ENCODE results near the gene ZNF41.
"Not testable (repeated sequence)": the region's sequence is repeated elsewhere in the genome, so short reads cannot be mapped to it uniquely, and the experiment has no call there.

ZNF41 gene

GRCh38 chrX:47482512-47483305, at the start of gene ZNF41:
ZNF41 (minus strand) TSS chrX:47483222; CDS start chrX:47467481, 15,741 bp downstream.
- peak; percentile 80 for DNase-seq (ENCODE audit: low spot score)

DNA sequence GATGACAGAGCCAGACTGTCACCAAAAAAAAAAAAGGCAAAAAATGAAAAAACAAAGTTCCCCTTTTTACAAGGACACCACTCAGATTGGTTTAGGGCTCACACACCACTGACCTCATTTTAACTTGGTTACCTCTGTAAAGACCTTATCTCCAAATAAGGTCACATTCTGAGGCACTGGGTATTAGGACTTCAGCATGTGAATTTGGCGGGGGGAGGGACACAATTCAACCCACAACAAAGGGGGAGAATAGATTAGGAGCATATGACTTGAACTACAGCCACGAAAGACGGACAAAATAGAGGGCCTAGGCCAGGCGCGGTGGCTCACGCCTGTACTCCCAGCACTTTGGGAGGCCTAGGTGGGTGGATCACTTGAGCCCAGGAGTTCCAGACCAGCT, 47.0 kb upstream of the ZNF41 start:
- no peak for DNase-seq (ENCODE audit: low spot score)

DNA sequence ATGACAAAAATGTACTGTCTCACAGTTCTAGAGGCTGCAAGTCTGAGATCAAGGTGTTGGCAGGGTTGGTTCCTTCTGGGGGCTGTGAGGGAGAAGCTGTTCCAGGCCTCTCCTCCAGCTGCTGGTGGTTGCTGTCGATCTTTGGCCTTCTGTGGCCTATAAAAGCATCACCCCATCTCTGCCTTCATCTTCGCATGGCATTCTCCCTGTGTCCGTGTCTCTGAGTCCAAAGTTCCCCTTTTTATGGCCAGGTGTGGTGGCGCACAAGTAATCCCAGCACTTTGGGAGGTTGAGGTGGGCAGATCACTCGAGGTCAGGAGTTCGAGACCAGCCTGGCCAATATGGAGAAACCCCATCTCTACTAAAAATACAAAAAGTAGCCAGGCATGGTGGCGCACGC, 46.5 kb upstream of the ZNF41 start:
- DNase-seq (ENCODE audit: low spot score) = no peak

- no peak for DNase-seq (ENCODE audit: low spot score)
Measured at GRCh38 chrX:47523713-47524166, 40.7 kb upstream of the ZNF41 start.

GRCh38 chrX:47523297-47523696, 40.3 kb upstream of the ZNF41 start:
- DNase-seq (ENCODE audit: low spot score) = peak; percentile 75

DNA sequence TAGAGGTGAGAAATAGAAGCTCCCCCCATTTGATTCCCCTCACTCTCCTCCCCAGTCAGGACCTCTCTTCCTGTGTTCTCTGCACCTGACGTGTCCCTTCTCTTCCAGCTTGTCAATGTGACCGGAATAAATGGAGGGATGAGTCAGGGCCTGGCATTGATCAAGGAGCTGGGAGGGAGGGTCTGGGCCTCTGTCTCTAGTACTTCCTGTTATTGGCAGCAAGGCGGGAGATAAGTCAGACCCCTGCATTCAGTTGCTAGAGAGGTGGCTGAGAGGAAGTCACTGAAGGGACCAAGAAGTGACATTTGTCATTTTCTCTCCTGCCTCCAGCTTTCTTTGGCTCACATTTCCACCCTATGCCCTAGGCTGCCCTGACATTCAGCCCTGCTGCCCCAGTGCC, 35.1 kb upstream of the ZNF41 start:
- no peak for DNase-seq (ENCODE audit: low spot score)

GRCh38 chrX:47515941-47516665, 33.1 kb upstream of the ZNF41 start:
- no peak for DNase-seq (ENCODE audit: low spot score)

DNA sequence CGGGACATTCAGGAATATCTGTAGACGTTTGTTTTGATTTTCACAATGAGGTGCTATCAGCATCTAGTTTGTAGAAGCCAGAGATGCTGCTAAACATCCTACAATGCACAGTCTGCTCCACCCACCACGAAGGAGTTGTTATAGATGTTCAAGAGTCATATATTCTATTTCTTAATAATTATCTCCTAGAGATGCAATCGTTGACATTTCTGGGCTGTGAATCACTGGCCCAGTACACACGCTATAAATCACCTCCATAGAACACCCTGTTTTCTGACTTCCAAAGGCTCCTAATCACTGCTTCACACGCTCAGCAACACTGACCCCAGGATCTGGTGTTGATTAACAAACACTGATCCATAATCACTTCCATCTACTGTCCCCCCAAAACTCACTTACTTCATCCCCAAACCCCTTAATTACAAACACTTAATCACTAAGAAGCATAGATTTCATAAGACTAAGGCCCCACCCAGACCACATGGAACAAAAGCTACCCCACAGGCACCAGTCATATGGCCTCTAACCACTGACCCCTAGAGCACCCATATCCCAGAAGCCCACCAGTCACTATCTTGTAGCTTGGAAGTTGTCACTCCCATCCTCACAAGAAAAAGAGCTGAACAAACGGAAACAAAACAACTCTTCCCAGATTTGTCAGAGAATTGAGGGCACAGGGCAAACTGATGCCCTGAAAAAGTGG, 31.7 kb upstream of the ZNF41 start:
- DNase-seq (ENCODE audit: low spot score) = no peak

DNA sequence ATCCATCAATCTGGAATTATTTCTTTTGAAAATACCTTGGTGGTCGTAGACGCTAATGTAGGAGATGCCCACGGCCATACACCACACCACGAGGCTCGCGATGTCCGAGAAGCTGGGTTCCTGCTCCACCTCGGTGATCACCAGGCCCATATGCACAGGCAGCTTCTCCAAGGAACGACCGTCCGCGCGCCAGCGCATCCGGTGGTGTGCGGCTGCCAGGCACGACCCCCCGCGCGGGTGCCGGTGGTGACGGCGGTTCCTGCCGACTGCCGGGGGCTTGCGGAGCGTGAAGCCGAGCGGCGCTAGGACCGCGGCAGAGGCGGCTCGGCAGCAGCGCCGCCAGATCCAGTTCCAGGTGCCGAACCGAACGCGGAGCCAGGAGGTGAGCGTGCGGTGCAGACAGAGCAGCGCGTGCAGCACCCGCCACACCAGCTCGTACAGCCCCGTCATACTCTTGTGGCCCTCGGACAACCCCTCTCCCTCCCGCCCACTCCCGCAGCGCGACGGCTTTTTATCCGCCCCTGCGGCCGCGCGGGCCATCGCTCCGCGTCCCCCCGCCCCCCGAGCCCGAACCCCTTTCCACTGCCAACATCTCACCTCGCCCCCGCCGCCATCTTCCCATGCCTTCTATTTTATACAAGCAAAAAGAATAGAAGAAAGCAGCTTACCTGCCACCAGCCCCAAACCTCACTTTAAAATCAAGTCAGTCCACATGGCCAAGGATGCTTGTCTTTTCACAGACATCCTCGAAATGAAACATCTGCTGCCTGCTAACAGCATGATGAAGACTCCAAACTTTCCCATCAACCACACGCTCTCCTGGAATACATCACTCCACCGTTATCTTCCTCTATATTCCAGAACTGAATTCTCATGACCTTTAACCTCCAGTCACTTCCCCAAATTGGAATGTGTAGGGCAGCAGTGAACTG, 30.3 kb upstream of the ZNF41 start:
- not testable (repeated sequence) for DNase-seq (ENCODE audit: low spot score)

DNA sequence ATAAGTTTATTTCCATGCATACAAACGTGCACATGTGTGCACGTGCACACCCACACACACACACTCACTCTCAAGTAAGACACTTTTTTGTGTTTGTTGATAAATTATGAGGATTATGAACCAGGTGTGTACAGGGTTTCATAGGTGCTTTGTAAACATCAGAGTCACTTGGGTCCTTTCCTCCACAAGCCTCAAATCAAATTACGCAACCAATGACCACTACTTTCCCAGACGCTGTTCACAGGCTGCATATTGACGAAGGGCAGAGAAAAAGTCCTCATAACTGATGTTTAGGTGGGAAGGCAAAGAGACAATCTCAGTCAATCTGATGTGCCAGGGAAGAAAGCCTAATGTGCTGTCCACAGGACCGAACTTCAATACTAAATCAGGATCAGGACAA, 29.4 kb upstream of the ZNF41 start:
- not testable (repeated sequence) for DNase-seq (ENCODE audit: low spot score)

DNA sequence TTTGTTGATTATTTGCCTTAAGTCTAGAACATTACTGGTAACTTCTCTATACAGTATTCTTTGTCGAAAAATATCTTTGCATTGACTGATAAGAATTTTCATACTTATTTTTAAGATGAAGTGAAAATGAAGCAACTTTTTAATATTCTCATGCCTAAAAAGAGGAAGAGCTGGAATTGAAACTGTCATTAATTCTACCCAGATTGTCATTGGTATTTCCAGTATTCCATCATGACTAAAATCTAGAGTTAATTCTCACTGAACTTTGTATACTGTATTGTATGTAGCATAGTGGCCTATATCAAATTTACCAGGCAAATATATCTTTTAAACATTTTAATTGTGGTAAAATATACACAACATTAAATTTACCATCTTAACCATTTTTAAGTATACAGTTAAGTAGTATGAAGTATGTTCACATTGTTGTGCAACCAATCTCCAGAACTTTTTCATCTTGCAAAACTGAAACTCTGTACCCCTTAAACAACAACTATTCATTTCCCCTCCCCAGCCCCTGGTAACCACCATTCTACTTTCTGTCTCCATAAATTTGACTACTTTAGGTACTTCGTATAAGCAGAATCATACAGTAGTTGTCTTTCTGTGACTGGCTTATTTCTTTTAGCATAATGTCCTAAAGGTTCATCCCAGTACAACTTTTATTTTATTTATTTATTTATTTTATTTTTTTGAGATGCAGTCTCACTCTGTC, 24.3 kb upstream of the ZNF41 start:
- DNase-seq (ENCODE audit: low spot score) = no peak

DNA sequence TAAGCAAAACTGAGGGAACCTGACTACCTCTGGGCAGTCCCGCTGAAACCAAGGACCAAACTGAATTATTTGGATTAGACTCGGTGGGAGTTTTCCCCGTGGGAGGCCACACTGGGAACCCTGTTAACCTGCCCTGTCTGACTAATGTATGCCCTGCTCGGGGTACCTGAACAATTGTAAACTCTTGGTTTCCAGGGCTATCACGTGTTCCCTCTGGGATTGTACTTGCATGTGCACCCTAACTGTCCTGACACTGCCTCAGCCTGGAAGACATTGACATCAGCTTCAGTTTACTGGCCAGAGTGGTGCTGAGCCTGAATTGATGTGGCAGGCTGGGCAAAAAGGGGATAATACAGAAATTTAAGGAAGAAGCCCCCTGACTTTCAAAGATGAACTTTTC, 20.1 kb upstream of the ZNF41 start:
- DNase-seq (ENCODE audit: low spot score) = no peak

DNA sequence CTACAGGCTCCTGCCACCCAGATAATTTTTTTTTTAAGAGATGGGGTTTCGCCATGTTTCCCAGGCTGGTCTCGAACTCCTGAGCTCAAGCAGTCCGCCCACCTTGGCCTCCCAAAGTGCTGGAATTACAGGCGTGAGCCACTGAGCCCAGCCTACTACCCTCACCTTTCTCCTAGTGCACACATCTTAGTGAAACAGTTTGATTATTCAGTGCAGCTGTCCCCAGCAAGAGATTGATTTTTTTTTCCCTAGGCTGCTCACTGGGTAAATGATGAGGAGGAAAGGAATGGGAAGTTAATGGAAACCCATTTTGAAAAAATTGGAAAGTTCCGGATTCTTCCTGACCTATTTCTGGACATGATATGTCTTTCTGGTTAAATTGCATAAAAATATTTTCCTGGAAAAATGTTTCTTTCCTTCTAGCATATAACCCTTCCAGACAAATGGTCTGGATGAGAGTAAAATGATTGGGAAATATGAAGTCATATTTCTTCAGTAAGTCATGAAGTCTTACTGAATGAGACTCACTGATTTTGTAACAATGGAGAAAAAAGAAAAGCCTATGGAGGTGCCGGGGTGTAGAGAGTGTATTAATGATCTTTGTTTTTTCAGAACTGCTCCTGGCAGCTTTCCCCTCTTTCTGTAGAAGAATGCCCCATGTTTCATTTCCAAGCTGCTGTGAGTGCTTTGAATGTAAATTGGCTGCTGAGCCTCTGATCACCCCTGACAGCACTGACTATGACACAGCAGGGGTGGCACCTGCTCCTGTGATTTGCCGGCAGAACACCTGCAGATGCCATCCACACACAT, 19.5 kb upstream of the ZNF41 start:
- no peak for DNase-seq (ENCODE audit: low spot score)

DNA sequence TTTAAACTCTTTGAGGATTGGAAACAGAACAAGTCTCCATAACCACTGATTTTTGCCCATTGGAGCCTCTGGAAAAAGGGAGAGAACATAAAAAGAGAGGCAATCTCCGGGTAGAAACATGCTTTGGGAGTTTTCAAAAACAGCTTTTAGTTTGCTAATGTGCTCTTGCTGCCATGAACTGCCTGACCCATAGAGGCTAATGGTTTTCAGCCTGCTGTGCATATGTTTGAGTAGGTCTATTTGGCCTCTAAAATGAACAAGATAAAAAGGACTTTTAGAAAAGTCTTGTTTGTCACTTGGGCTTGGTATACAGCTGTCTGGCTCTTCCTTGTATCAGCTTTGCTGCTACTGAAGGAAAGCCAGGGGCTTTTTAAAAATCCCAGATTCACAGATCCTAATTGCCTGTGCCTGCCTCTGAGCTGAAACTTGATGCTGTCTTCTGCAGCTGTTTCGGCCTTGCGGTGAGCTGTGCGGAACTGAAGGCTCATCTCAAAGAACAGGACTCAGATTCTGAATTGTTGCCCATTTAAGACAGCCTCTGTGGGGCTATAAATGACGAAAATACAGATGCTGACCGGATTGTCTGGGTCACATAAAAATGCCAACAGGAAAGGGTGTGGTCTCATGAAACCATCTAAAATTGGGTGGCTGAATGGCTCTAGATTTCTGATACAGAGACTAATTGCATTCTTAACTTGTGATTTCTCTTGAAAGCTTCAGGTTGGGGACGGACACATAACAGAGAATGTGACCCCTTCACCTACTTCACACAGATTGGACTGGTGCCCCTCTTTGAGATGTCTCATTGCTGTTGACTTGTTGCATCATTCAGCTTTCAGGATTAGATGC, 18.4 kb upstream of the ZNF41 start:
- DNase-seq (ENCODE audit: low spot score) = peak; percentile 14

DNA sequence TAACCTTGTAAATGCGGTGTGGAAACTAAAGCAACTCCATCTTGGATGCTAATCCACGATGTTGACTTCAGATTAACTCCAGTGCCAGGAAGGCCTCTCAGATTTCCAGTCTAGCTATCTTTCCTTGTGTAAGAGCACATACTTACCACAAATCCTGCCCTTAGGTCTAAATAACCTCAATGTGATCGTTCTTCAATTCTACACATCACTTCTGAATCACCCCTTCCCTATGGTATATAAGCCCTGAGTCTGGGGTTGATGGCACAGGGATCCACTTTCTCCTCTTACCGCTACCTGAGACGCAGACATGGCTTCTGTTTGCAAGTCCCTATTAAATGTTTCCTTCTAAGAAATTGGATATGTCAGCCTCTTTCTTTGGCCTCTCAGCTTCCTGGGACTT, 17.5 kb upstream of the ZNF41 start:
- no peak for DNase-seq (ENCODE audit: low spot score)

DNA sequence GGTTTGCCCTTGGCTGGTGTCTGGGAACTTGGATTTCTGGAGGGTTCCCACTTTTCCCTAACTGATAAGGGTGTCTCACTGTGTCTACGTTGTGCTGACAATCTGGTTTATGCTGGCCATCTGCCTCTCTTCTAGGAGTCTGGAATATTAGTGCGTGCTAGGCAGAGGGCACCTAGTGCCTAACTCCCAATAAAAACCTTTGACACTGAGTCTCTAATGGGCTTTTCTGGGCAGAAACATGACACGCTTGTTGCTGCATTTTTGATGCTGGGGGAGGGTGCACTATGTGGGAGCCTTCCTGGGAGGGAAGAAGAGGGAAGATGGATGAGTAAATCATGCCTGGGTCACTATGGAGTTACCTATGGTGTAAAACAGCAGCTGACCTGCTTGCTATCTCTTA, 16.3 kb upstream of the ZNF41 start:
- no peak for DNase-seq (ENCODE audit: low spot score)

DNA sequence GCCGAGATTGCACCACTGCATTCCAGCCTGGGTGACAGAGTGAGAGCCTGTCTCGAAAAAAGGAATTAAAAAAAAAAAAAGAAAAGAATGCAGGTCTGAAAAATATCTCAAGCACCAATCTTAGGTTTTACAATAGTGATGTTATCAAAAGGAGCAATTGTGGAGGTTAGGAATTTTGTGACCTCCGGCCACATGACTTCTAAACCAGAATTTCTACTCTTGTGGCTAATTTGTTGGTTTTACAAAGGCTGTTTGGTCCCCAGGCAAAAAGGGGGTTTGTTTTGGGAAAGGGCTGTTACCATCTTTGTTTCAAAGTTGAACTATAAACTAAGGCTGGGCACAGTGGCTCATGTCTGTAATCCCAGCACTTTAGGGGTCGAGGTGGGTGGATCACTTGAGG, 15.4 kb upstream of the ZNF41 start:
- DNase-seq (ENCODE audit: low spot score) = no peak

- no peak for DNase-seq (ENCODE audit: low spot score)
Measured at GRCh38 chrX:47497271-47497888, 14.4 kb upstream of the ZNF41 start.

DNA sequence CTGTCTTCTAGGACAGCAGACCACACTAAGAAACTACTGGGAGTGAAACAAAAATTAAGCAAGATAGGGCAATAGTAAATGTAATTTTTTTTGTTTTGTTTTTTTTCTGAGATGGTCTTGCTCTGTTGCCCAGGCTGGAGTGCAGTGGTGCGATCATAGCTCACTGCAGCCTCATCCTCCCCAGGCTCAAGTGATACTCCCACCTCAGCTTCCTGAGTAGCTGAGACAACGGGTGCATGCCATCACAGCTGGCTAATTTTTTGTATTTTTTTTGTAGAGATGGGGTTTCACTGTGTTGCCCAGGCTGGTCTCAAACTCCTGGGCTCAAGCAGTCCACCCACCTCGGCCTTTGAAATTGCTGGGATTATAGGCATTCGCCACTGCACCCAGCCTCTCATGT, 9.1 kb upstream of the ZNF41 start:
- not testable (repeated sequence) for DNase-seq (ENCODE audit: low spot score)
